ENCODE measurements around the gene DPP6.
"Not testable (repeated sequence)": the region's sequence is repeated elsewhere in the genome, so short reads cannot be mapped to it uniquely, and the experiment has no call there.

The DPP6 gene

GRCh38 chr7:154072395-154073181 lies 20.4 kb downstream of the DPP6 start:
- not testable (repeated sequence) for DNase-seq (ENCODE audit: low spot score)

- not testable (repeated sequence) for DNase-seq (ENCODE audit: low spot score)
Observed at GRCh38 chr7:154078523-154078922, 26.3 kb downstream of the DPP6 start.

- not testable (repeated sequence) for DNase-seq (ENCODE audit: low spot score)
Observed at GRCh38 chr7:154080249-154080648, 28.1 kb downstream of the DPP6 start.

- DNase-seq (ENCODE audit: low spot score) = not testable (repeated sequence)
Observed at GRCh38 chr7:154087037-154087725, 35.0 kb downstream of the DPP6 start.

GRCh38 chr7:154092093-154092492 lies 39.9 kb downstream of the DPP6 start:
- DNase-seq (ENCODE audit: low spot score) = not testable (repeated sequence)

- DNase-seq (ENCODE audit: low spot score) = not testable (repeated sequence)
Observed at GRCh38 chr7:154095201-154095600, 43.0 kb downstream of the DPP6 start.

- not testable (repeated sequence) for DNase-seq (ENCODE audit: low spot score)
Observed at GRCh38 chr7:154105063-154105462, 52.9 kb downstream of the DPP6 start.

- not testable (repeated sequence) for DNase-seq (ENCODE audit: low spot score)
Observed at GRCh38 chr7:154109615-154110014, 57.4 kb downstream of the DPP6 start.

GRCh38 chr7:154113732-154114351 lies 61.6 kb downstream of the DPP6 start:
- not testable (repeated sequence) for DNase-seq (ENCODE audit: low spot score)

- DNase-seq (ENCODE audit: low spot score) = not testable (repeated sequence)
Observed at GRCh38 chr7:154117411-154118390, 65.5 kb downstream of the DPP6 start.

- DNase-seq (ENCODE audit: low spot score) = not testable (repeated sequence)
Observed at GRCh38 chr7:154120825-154121224, 68.6 kb downstream of the DPP6 start.

- DNase-seq (ENCODE audit: low spot score) = not testable (repeated sequence)
Observed at GRCh38 chr7:154122720-154123119, 70.5 kb downstream of the DPP6 start.

GRCh38 chr7:154123397-154123796 lies 71.2 kb downstream of the DPP6 start:
- DNase-seq (ENCODE audit: low spot score) = not testable (repeated sequence)

GRCh38 chr7:154129142-154129541 lies 76.9 kb downstream of the DPP6 start:
- not testable (repeated sequence) for DNase-seq (ENCODE audit: low spot score)

- DNase-seq (ENCODE audit: low spot score) = not testable (repeated sequence)
Observed at GRCh38 chr7:154132617-154133016, 80.4 kb downstream of the DPP6 start.

GRCh38 chr7:154133703-154134277 lies 81.6 kb downstream of the DPP6 start:
- DNase-seq (ENCODE audit: low spot score) = not testable (repeated sequence)

- DNase-seq (ENCODE audit: low spot score) = not testable (repeated sequence)
Observed at GRCh38 chr7:154134698-154135097, 82.5 kb downstream of the DPP6 start.

- DNase-seq (ENCODE audit: low spot score) = not testable (repeated sequence)
Observed at GRCh38 chr7:154135646-154136045, 83.4 kb downstream of the DPP6 start.

GRCh38 chr7:154145922-154146706 lies 93.9 kb downstream of the DPP6 start:
- not testable (repeated sequence) for DNase-seq (ENCODE audit: low spot score)

GRCh38 chr7:154146707-154147038 lies 94.5 kb downstream of the DPP6 start:
- not testable (repeated sequence) for DNase-seq (ENCODE audit: low spot score)

Measured in CD4-positive, alpha-beta T cell treated with Interleukin-15 for 4 hours (primary cell).